ENCODE data around the gene DISC1. TPM values are rescaled to one million over a fixed set of nuclear protein-coding genes. Genes with fewer than 3 reads are reported as not detected.

DISC1 gene
- total RNA-seq, 2 donors from 2014 or later, result 6.7 to 9.3 TPM

DNA sequence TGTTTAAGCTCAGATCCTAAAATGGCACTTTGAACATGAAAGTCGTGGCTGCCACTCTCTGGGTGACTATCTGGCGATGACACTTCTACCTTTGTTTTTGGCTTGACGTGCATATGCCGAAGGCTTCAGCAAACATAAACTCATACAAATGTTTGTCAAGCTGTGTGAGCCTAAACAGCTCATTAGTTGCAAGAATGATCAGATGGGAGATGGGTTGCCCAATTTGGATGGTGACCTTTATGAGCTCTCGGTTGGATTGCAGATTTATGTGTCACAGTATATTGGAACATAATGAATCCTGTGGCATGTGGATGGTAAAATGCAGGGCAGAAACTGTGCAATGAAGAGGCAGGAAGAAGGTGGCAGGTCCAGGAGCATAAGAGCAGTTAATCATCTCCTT lies 229.3 kb downstream of the DISC1 start:
- no peak overlapping the region for H3K4me3 ChIP-seq
- H3K27me3 ChIP-seq (replicated peaks; ENCODE audit: insufficient read depth), result no peaks in the 10 kb centered on the region
- H3K36me3 ChIP-seq, result no peaks in the 10 kb centered on the region
- no peaks in the 10 kb centered on the region for H3K4me1 ChIP-seq (replicated peaks)
- TF ChIP-seq POLR2AphosphoS5 (IDR thresholded peaks at IDR 0.05) (no peak), POLR2A (IDR thresholded peaks at IDR 0.05) (no peak), CTCF (IDR thresholded peaks at IDR 0.05) (no peak)
- no peak overlapping the region for H3K27ac ChIP-seq
- intact Hi-C loops (cut with DNase I), result no loop called here
- 90% methylated on average over 5 of the region's 5 CpGs for WGBS
- no peaks in the 10 kb centered on the region for H3K9me3 ChIP-seq
- no peak for DNase-seq (ENCODE audit: low spot score)

GRCh38 chr1:231856426-231856825 lies 229.8 kb downstream of the DISC1 start:
- no peaks in the 10 kb centered on the region for H3K36me3 ChIP-seq
- no peak overlapping the region for H3K27ac ChIP-seq
- intact Hi-C loops (cut with DNase I), result no loop called here
- WGBS, result 92% methylated on average over 3 of the region's 3 CpGs
- no peak overlapping the region for H3K4me3 ChIP-seq
- TF ChIP-seq POLR2A (IDR thresholded peaks at IDR 0.05) (no peak), CTCF (IDR thresholded peaks at IDR 0.05) (no peak), POLR2AphosphoS5 (IDR thresholded peaks at IDR 0.05) (no peak)
- no peaks in the 10 kb centered on the region for H3K27me3 ChIP-seq (replicated peaks; ENCODE audit: insufficient read depth)
- no peaks in the 10 kb centered on the region for H3K4me1 ChIP-seq (replicated peaks)
- no peak for DNase-seq (ENCODE audit: low spot score)
- H3K9me3 ChIP-seq, result no peaks in the 10 kb centered on the region

- intact Hi-C loops (cut with DNase I), result no loop called here
- no peak for DNase-seq (ENCODE audit: low spot score)
- no peaks in the 10 kb centered on the region for H3K4me1 ChIP-seq (replicated peaks)
- H3K4me3 ChIP-seq, result no peak overlapping the region
- no peaks in the 10 kb centered on the region for H3K36me3 ChIP-seq
- no peak overlapping the region for H3K27ac ChIP-seq
- no peaks in the 10 kb centered on the region for H3K9me3 ChIP-seq
- TF ChIP-seq POLR2A (IDR thresholded peaks at IDR 0.05) (no peak), CTCF (IDR thresholded peaks at IDR 0.05) (no peak), POLR2AphosphoS5 (IDR thresholded peaks at IDR 0.05) (no peak)
- no peaks in the 10 kb centered on the region for H3K27me3 ChIP-seq (replicated peaks; ENCODE audit: insufficient read depth)
- 97% methylated on average over 4 of the region's 4 CpGs for WGBS
Observed at GRCh38 chr1:231856894-231857293, 230.3 kb downstream of the DISC1 start.

GRCh38 chr1:231857609-231858135 lies 231.1 kb downstream of the DISC1 start:
- Histone ChIP-seq H3K4me3 (no peak overlapping the region), H3K9me3 (no peaks in the 10 kb centered on the region), H3K36me3 (no peaks in the 10 kb centered on the region), H3K27me3 (replicated peaks; ENCODE audit: insufficient read depth) (no peaks in the 10 kb centered on the region), H3K27ac (no peak overlapping the region), H3K4me1 (replicated peaks) (no peaks in the 10 kb centered on the region)
- 76% methylated on average over 8 of the region's 8 CpGs for WGBS
- intact Hi-C loops (cut with DNase I), result no loop called here
- DNase-seq (ENCODE audit: low spot score), result no peak
- TF ChIP-seq POLR2AphosphoS5 (IDR thresholded peaks at IDR 0.05), result no peak
- TF ChIP-seq POLR2A (IDR thresholded peaks at IDR 0.05), result no peak
- TF ChIP-seq CTCF (IDR thresholded peaks at IDR 0.05), result no peak
